ENCODE measurements around the gene MAP3K5. TPM values are rescaled to one million over a fixed set of nuclear protein-coding genes. Genes with fewer than 3 reads are reported as not detected.

MAP3K5 gene
- total RNA-seq, 2 donors from 2014 or later, result 13.8 to 20.1 TPM

GRCh38 chr6:136568129-136568528 is 224.1 kb downstream of the MAP3K5 start:
- Mint-ChIP-seq H3K9me3 (no peaks in the 10 kb centered on the region), H3K27me3 (no peaks in the 10 kb centered on the region), H3K36me3 (ENCODE audit: low read depth) (peaks cover 91% of the 10 kb centered on the region), H3K4me1 (peaks cover 15% of the 10 kb centered on the region), H3K27ac (peak overlapping the region; percentile 13), H3K4me3 (no peak overlapping the region)
- ATAC-seq (replicated peaks), result no peak

- H3K27me3 Mint-ChIP-seq, result no peaks in the 10 kb centered on the region
Measured at GRCh38 chr6:136567688-136568087, 224.6 kb downstream of the MAP3K5 start.

GRCh38 chr6:136566851-136567250 is 225.4 kb downstream of the MAP3K5 start:
- H3K4me1 Mint-ChIP-seq, result peaks cover 15% of the 10 kb centered on the region
- H3K36me3 Mint-ChIP-seq (ENCODE audit: low read depth), result peaks cover 97% of the 10 kb centered on the region
- H3K4me3 Mint-ChIP-seq, result no peak overlapping the region
- H3K9me3 Mint-ChIP-seq, result no peaks in the 10 kb centered on the region
- ATAC-seq (replicated peaks), result no peak
- H3K27ac Mint-ChIP-seq, result peak overlapping the region; percentile 31
- H3K27me3 Mint-ChIP-seq, result no peaks in the 10 kb centered on the region

More at GRCh38 chr6:136567688-136568087, 224.6 kb downstream of the MAP3K5 start:
- H3K36me3 Mint-ChIP-seq (ENCODE audit: low read depth), result peaks cover 91% of the 10 kb centered on the region
- no peak for ATAC-seq (replicated peaks)
- peaks cover 15% of the 10 kb centered on the region for H3K4me1 Mint-ChIP-seq
- H3K4me3 Mint-ChIP-seq, result no peak overlapping the region
- peak overlapping the region; percentile 13 for H3K27ac Mint-ChIP-seq
- H3K9me3 Mint-ChIP-seq, result no peaks in the 10 kb centered on the region

- Mint-ChIP-seq H3K9me3 (no peaks in the 10 kb centered on the region), H3K4me3 (no peak overlapping the region), H3K4me1 (peaks cover 12% of the 10 kb centered on the region), H3K36me3 (ENCODE audit: low read depth) (peaks cover 97% of the 10 kb centered on the region), H3K27ac (no peak overlapping the region), H3K27me3 (no peaks in the 10 kb centered on the region)
- ATAC-seq (replicated peaks), result no peak
Measured at GRCh38 chr6:136566007-136566487, 226.2 kb downstream of the MAP3K5 start.

GRCh38 chr6:136564180-136564579 is 228.1 kb downstream of the MAP3K5 start:
- H3K27ac Mint-ChIP-seq, result peak overlapping the region; percentile 79
- no peaks in the 10 kb centered on the region for H3K27me3 Mint-ChIP-seq
- H3K9me3 Mint-ChIP-seq, result no peaks in the 10 kb centered on the region
- peaks cover 7% of the 10 kb centered on the region for H3K4me1 Mint-ChIP-seq
- no peak for ATAC-seq (replicated peaks)
- H3K4me3 Mint-ChIP-seq, result no peak overlapping the region
- peaks cover 92% of the 10 kb centered on the region for H3K36me3 Mint-ChIP-seq (ENCODE audit: low read depth)

GRCh38 chr6:136563386-136564152 is 228.7 kb downstream of the MAP3K5 start:
- Mint-ChIP-seq H3K4me3 (no peak overlapping the region), H3K36me3 (ENCODE audit: low read depth) (peaks cover 92% of the 10 kb centered on the region), H3K27ac (peak overlapping the region; percentile 79), H3K9me3 (no peaks in the 10 kb centered on the region), H3K27me3 (no peaks in the 10 kb centered on the region), H3K4me1 (peaks cover 7% of the 10 kb centered on the region)
- no peak for ATAC-seq (replicated peaks)

GRCh38 chr6:136562211-136562610 is 230.1 kb downstream of the MAP3K5 start:
- Mint-ChIP-seq H3K27ac (no peak overlapping the region), H3K4me3 (no peak overlapping the region), H3K4me1 (peaks cover 7% of the 10 kb centered on the region), H3K36me3 (ENCODE audit: low read depth) (peaks cover 92% of the 10 kb centered on the region), H3K9me3 (no peaks in the 10 kb centered on the region), H3K27me3 (no peaks in the 10 kb centered on the region)
- no peak for ATAC-seq (replicated peaks)

- no peak for ATAC-seq (replicated peaks)
- peaks cover 9% of the 10 kb centered on the region for H3K27me3 Mint-ChIP-seq
- H3K27ac Mint-ChIP-seq, result no peak overlapping the region
- peaks cover 19% of the 10 kb centered on the region for H3K36me3 Mint-ChIP-seq (ENCODE audit: low read depth)
- H3K4me1 Mint-ChIP-seq, result peaks cover 4% of the 10 kb centered on the region
- no peak overlapping the region for H3K4me3 Mint-ChIP-seq
- no peaks in the 10 kb centered on the region for H3K9me3 Mint-ChIP-seq
Measured at GRCh38 chr6:136553166-136553787, 239.0 kb downstream of the MAP3K5 start.

- H3K36me3 Mint-ChIP-seq (ENCODE audit: low read depth), result peaks cover 7% of the 10 kb centered on the region
- H3K9me3 Mint-ChIP-seq, result no peaks in the 10 kb centered on the region
- H3K4me1 Mint-ChIP-seq, result peaks cover 4% of the 10 kb centered on the region
- H3K4me3 Mint-ChIP-seq, result no peak overlapping the region
- ATAC-seq (replicated peaks), result no peak
- no peak overlapping the region for H3K27ac Mint-ChIP-seq
- peaks cover 21% of the 10 kb centered on the region for H3K27me3 Mint-ChIP-seq
Measured at GRCh38 chr6:136552054-136552453, 240.2 kb downstream of the MAP3K5 start.

GRCh38 chr6:136551103-136551502 is 241.2 kb downstream of the MAP3K5 start:
- no peaks in the 10 kb centered on the region for H3K36me3 Mint-ChIP-seq (ENCODE audit: low read depth)
- H3K27ac Mint-ChIP-seq, result no peak overlapping the region
- H3K9me3 Mint-ChIP-seq, result no peaks in the 10 kb centered on the region
- peak overlapping the region; percentile 6 for H3K4me3 Mint-ChIP-seq
- peaks cover 4% of the 10 kb centered on the region for H3K4me1 Mint-ChIP-seq
- ATAC-seq (replicated peaks), result no peak
- peaks cover 30% of the 10 kb centered on the region for H3K27me3 Mint-ChIP-seq

GRCh38 chr6:136550330-136551071 is 241.8 kb downstream of the MAP3K5 start, which contains the start of gene MAP7:
MAP7 (minus strand) TSS chr6:136550422; CDS start chr6:136550408, 14 bp downstream.
- no peaks in the 10 kb centered on the region for H3K36me3 Mint-ChIP-seq (ENCODE audit: low read depth)
- ATAC-seq (replicated peaks), result peak; percentile 98
- H3K27me3 Mint-ChIP-seq, result peaks cover 31% of the 10 kb centered on the region
- H3K4me1 Mint-ChIP-seq, result peaks cover 4% of the 10 kb centered on the region
- no peaks in the 10 kb centered on the region for H3K9me3 Mint-ChIP-seq
- H3K4me3 Mint-ChIP-seq, result peak within 1 kb of the TSS; percentile 54
- no peak within 1 kb of the TSS for H3K27ac Mint-ChIP-seq

- Mint-ChIP-seq H3K9me3 (no peaks in the 10 kb centered on the region), H3K27ac (no peak overlapping the region), H3K36me3 (ENCODE audit: low read depth) (no peaks in the 10 kb centered on the region), H3K4me1 (peaks cover 4% of the 10 kb centered on the region), H3K4me3 (no peak overlapping the region), H3K27me3 (peaks cover 36% of the 10 kb centered on the region)
- ATAC-seq (replicated peaks), result peak; percentile 76
Measured at GRCh38 chr6:136550045-136550329, 242.3 kb downstream of the MAP3K5 start.

GRCh38 chr6:136549300-136550044 is 242.8 kb downstream of the MAP3K5 start:
- H3K9me3 Mint-ChIP-seq, result no peaks in the 10 kb centered on the region

More at GRCh38 chr6:136549300-136550044, 242.8 kb downstream of the MAP3K5 start:
- no peak overlapping the region for H3K27ac Mint-ChIP-seq
- no peaks in the 10 kb centered on the region for H3K36me3 Mint-ChIP-seq (ENCODE audit: low read depth)
- H3K27me3 Mint-ChIP-seq, result peaks cover 41% of the 10 kb centered on the region
- peaks cover 4% of the 10 kb centered on the region for H3K4me1 Mint-ChIP-seq
- ATAC-seq (replicated peaks), result no peak
- peak overlapping the region; percentile 54 for H3K4me3 Mint-ChIP-seq

Data from activated T-helper 17 cell treated with anti-CD3 and anti-CD28 coated beads, Interleukin-2, amount 50 U/mL, for 72 hours (primary cell).